HEK293T (cell line): ENCODE data around the gene DPYSL4.

Source experiments
- ARNT ChIP-seq: fragments of 450-650 bp; IDR thresholded peaks from 2 replicates; pipeline ENCODE4 v1.6.1; 2017; ENCODE audit warnings: mild to moderate bottlenecking
- ELF4 ChIP-seq: fragments of 450-650 bp; IDR thresholded peaks from 2 replicates; pipeline ENCODE4 v1.6.1; 2017; ENCODE audit warnings: antibody characterized with exemption
- FOXK2 ChIP-seq: fragments of 450-650 bp; IDR thresholded peaks from 2 replicates; pipeline ENCODE4 v1.6.1; 2016; ENCODE audit warnings: mild to moderate bottlenecking
- SP1 ChIP-seq: fragments of 450-650 bp; IDR thresholded peaks from 2 replicates; pipeline ENCODE4 v1.6.1; 2017
- TF ChIP-seq, protein P1 (sequence below): fragments of 450-650 bp; IDR thresholded peaks from 2 replicates; pipeline ENCODE4 v1.6.1; 2016

DNA sequence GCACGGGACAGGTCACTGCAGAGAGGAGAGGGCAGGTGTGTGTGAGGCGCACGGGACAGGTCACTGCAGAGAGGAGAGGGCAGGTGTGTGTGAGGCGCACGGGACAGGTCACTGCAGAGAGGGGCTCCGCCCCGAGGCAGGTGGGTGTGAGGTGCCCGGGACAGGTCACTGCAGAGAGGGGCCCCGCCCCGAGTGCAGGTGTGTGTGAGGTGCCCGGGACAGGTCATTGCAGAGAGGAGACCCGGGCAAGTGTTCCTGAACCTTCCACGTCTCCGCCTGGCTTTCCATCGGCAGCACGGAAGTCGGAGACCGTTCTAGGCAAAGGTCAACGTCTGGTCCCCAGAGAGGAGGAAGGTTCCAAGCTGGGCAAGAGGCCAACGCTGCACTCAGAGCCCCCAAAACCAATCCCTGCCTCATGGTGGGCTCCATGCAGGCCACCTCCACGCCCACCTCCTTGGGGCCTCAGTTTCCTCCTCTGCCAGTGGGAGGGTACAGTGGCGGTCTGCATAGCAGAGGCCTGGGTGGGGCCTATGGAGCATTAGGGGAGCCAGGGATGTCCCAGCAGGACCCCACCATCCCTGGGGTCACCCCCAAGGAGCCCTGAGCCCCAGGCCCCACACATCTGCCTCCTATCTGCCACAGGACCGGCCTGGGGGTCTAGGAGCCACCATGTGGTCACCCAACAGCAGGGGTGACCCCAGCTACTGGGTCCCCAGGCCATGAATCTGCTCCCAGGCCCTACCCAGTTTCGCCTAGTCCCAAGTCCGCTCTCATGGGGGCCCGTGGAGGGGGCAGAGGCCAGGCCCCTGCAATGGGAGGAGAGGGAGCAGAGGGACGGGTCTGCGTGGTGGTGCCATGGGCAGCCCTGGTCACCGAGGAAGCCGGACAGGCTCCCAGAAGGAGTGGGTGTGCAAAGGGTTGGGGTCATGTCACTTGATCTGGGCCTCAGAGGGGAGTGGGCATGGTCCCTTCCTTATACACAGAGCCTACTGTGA lies 64.0 kb downstream of the DPYSL4 start:
- TF ChIP-seq SP1 (no peak), ARNT (no peak), FOXK2 (no peak), ELF4 (no peak)
- TF ChIP-seq, protein P1, sequence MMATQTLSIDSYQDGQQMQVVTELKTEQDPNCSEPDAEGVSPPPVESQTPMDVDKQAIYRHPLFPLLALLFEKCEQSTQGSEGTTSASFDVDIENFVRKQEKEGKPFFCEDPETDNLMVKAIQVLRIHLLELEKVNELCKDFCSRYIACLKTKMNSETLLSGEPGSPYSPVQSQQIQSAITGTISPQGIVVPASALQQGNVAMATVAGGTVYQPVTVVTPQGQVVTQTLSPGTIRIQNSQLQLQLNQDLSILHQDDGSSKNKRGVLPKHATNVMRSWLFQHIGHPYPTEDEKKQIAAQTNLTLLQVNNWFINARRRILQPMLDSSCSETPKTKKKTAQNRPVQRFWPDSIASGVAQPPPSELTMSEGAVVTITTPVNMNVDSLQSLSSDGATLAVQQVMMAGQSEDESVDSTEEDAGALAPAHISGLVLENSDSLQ, result no peak
